Muscle layer of colon (tissue), 2 donors: ENCODE data around the gene ARHGEF28.

Experiments
- H3K27ac ChIP-seq: one replicate; pipeline ENCODE4 v1.7.0; 2013; ENCODE audit warnings: low read depth, mild to moderate bottlenecking, low read length, moderate library complexity
- H3K27me3 ChIP-seq, 2 donors: one replicate each; pipeline ENCODE4 v1.7.0; 2013; ENCODE audit warnings: low read length in 2 of 2, mild to moderate bottlenecking in 2 of 2; ENCODE audit not compliant: insufficient read depth in 2 of 2, control insufficient read depth in 1 of 2
- H3K36me3 ChIP-seq: one replicate; pipeline ENCODE4 v1.7.0; 2013; ENCODE audit warnings: mild to moderate bottlenecking, low read length; ENCODE audit not compliant: insufficient read depth
- H3K4me1 ChIP-seq: one replicate; pipeline ENCODE4 v1.7.0; 2013; ENCODE audit warnings: mild to moderate bottlenecking, low read length; ENCODE audit not compliant: insufficient read depth
- H3K4me3 ChIP-seq, 2 donors: one replicate each; pipeline ENCODE4 v1.7.0; 2013; ENCODE audit warnings: low read length in 2 of 2, low read depth in 1 of 2, mild to moderate bottlenecking in 1 of 2, moderate library complexity in 1 of 2
- H3K9ac ChIP-seq: one replicate; pipeline ENCODE4 v1.7.0; 2013; ENCODE audit warnings: low read length
- H3K9me3 ChIP-seq: one replicate; pipeline ENCODE4 v1.7.0; 2013; ENCODE audit warnings: mild to moderate bottlenecking, low read length
- donor health status: abdominal sarcoma.
- donor health status: Adenocarcinoma of cecum.

Gene ARHGEF28

GRCh38 chr5:73940026-73940425 lies 314.0 kb downstream of the ARHGEF28 start:
- Histone ChIP-seq H3K27me3 (no peaks in the 10 kb centered on the region), H3K36me3 (no peaks in the 10 kb centered on the region), H3K4me1 (no peaks in the 10 kb centered on the region), H3K27ac (no peak overlapping the region), H3K9me3 (peaks cover 3% of the 10 kb centered on the region), H3K4me3 (no peak overlapping the region), H3K9ac (no peak overlapping the region)

- Histone ChIP-seq H3K4me3 (no peak overlapping the region), H3K4me1 (no peaks in the 10 kb centered on the region), H3K9ac (no peak overlapping the region), H3K27me3 (no peaks in the 10 kb centered on the region), H3K36me3 (no peaks in the 10 kb centered on the region), H3K27ac (no peak overlapping the region), H3K9me3 (peaks cover 3% of the 10 kb centered on the region)
These were observed 314.8 kb downstream of the ARHGEF28 start for GRCh38 chr5:73940801-73941200.

GRCh38 chr5:73942783-73943182 lies 316.8 kb downstream of the ARHGEF28 start:
- peaks cover 3% of the 10 kb centered on the region for H3K9me3 ChIP-seq
- H3K27ac ChIP-seq = no peak overlapping the region
- no peaks in the 10 kb centered on the region for H3K4me1 ChIP-seq
- H3K9ac ChIP-seq = no peak overlapping the region
- no peaks in the 10 kb centered on the region for H3K36me3 ChIP-seq
- no peaks in the 10 kb centered on the region for H3K27me3 ChIP-seq
- no peak overlapping the region for H3K4me3 ChIP-seq

- Histone ChIP-seq H3K4me3 (no peak overlapping the region), H3K27me3 (no peaks in the 10 kb centered on the region), H3K4me1 (no peaks in the 10 kb centered on the region), H3K9me3 (peaks cover 3% of the 10 kb centered on the region), H3K27ac (no peak overlapping the region), H3K36me3 (no peaks in the 10 kb centered on the region), H3K9ac (no peak overlapping the region)
These were observed 317.4 kb downstream of the ARHGEF28 start for GRCh38 chr5:73943397-73943796.

- no peaks in the 10 kb centered on the region for H3K36me3 ChIP-seq
- no peak overlapping the region for H3K9ac ChIP-seq
- H3K4me3 ChIP-seq = no peak overlapping the region
- H3K27ac ChIP-seq = no peak overlapping the region
- peaks cover 3% of the 10 kb centered on the region for H3K9me3 ChIP-seq
- H3K27me3 ChIP-seq = no peaks in the 10 kb centered on the region
- H3K4me1 ChIP-seq = no peaks in the 10 kb centered on the region
These were observed 318.6 kb downstream of the ARHGEF28 start for GRCh38 chr5:73944581-73944980.

- H3K4me1 ChIP-seq = no peaks in the 10 kb centered on the region
- H3K9me3 ChIP-seq = peaks cover 3% of the 10 kb centered on the region
- H3K27ac ChIP-seq = no peak overlapping the region
- H3K4me3 ChIP-seq = no peak overlapping the region
- H3K9ac ChIP-seq = no peak overlapping the region
- no peaks in the 10 kb centered on the region for H3K36me3 ChIP-seq
- no peaks in the 10 kb centered on the region for H3K27me3 ChIP-seq
These were observed 319.5 kb downstream of the ARHGEF28 start for GRCh38 chr5:73945505-73945904.

GRCh38 chr5:73946278-73946677 lies 320.3 kb downstream of the ARHGEF28 start:
- Histone ChIP-seq H3K9ac (no peak overlapping the region), H3K9me3 (peaks cover 3% of the 10 kb centered on the region), H3K27me3 (no peaks in the 10 kb centered on the region), H3K4me3 (no peak overlapping the region), H3K27ac (no peak overlapping the region), H3K36me3 (no peaks in the 10 kb centered on the region), H3K4me1 (no peaks in the 10 kb centered on the region)

GRCh38 chr5:73946919-73947602 lies 321.1 kb downstream of the ARHGEF28 start:
- Histone ChIP-seq H3K9me3 (peaks cover 3% of the 10 kb centered on the region), H3K27ac (no peak overlapping the region), H3K36me3 (no peaks in the 10 kb centered on the region), H3K27me3 (no peaks in the 10 kb centered on the region), H3K9ac (no peak overlapping the region), H3K4me1 (no peaks in the 10 kb centered on the region), H3K4me3 (no peak overlapping the region)

- Histone ChIP-seq H3K4me1 (no peaks in the 10 kb centered on the region), H3K9ac (no peak overlapping the region), H3K27me3 (no peaks in the 10 kb centered on the region), H3K36me3 (no peaks in the 10 kb centered on the region), H3K9me3 (no peaks in the 10 kb centered on the region), H3K27ac (no peak overlapping the region), H3K4me3 (no peak overlapping the region)
These were observed 322.1 kb downstream of the ARHGEF28 start for GRCh38 chr5:73947906-73948640.

GRCh38 chr5:73948720-73949119 lies 322.7 kb downstream of the ARHGEF28 start:
- Histone ChIP-seq H3K4me3 (no peak overlapping the region), H3K4me1 (no peaks in the 10 kb centered on the region), H3K9me3 (no peaks in the 10 kb centered on the region), H3K36me3 (no peaks in the 10 kb centered on the region), H3K27ac (no peak overlapping the region), H3K9ac (no peak overlapping the region), H3K27me3 (no peaks in the 10 kb centered on the region)

- H3K4me1 ChIP-seq = no peaks in the 10 kb centered on the region
- no peak overlapping the region for H3K27ac ChIP-seq
- no peak overlapping the region for H3K9ac ChIP-seq
- no peaks in the 10 kb centered on the region for H3K27me3 ChIP-seq
- H3K9me3 ChIP-seq = no peaks in the 10 kb centered on the region
- no peaks in the 10 kb centered on the region for H3K36me3 ChIP-seq
- no peak overlapping the region for H3K4me3 ChIP-seq
These were observed 324.5 kb downstream of the ARHGEF28 start for GRCh38 chr5:73950441-73950873.
